Measurements from ENCODE around the gene TRPM6.

Gene TRPM6

GRCh38 chr9:74771672-74772071 lies 116.0 kb downstream of the TRPM6 start:
- DNase-seq (ENCODE audit: low spot score), result no peak

DNA sequence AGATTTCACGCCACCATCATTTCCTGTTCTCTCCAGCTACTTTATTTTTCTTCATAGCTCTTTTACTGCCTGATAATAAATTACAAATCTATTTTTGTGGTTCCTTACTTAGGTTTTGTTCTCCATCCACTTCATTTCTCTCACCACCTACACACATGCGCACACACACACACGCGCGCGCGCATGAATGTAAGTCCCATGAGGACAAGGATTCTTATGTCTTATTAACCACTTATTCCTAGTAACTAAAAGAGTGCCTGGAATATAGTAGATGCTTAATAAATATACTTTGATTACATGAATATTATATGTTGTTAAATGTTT lies 116.5 kb downstream of the TRPM6 start:
- DNase-seq (ENCODE audit: low spot score), result no peak

- DNase-seq (ENCODE audit: low spot score), result peak; percentile 69
These were observed 117.0 kb downstream of the TRPM6 start for GRCh38 chr9:74770508-74771261.

GRCh38 chr9:74765481-74765971 lies 122.2 kb downstream of the TRPM6 start:
- DNase-seq (ENCODE audit: low spot score), result no peak

DNA sequence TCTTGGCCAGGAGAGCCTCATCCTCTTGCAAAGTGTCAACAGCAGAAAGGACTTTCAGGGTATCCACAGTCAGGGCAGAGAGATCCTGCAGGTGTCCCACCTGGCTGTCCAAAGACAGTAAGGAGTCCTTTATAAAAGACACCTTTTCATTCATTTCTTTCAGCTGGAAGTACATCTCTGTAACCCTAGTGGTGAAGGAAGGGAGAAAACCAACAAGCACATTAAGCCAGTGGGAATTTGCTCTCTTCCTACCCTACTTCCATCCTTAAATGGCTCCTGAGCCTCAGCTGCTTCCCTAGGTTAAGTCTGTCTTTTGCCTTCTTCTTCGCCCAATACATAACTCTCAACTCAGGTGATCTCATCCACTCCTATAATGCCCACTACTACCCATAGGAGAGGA lies 124.8 kb downstream of the TRPM6 start:
- DNase-seq (ENCODE audit: low spot score), result no peak

- no peak for DNase-seq (ENCODE audit: low spot score)
These were observed 127.6 kb downstream of the TRPM6 start for GRCh38 chr9:74760031-74760700.

DNA sequence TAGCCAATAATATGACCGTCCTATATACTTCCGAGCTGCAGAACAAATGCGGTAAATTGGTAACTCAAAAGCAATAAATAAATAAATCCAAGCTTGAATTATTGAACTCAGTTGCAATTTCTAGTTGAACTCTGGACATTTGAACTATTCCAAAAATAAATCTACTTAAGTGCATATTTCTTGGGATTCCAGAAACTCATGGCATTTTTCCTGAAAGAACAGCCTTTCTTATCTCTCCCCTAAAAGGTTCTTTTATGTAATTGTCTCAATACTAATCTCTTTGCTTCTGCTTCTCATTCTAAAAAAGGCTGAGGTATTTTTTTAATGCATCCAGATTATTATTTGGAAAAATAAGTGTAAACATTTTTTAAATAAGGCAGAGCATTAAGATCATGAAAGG lies 131.7 kb downstream of the TRPM6 start:
- DNase-seq (ENCODE audit: low spot score), result no peak

DNA sequence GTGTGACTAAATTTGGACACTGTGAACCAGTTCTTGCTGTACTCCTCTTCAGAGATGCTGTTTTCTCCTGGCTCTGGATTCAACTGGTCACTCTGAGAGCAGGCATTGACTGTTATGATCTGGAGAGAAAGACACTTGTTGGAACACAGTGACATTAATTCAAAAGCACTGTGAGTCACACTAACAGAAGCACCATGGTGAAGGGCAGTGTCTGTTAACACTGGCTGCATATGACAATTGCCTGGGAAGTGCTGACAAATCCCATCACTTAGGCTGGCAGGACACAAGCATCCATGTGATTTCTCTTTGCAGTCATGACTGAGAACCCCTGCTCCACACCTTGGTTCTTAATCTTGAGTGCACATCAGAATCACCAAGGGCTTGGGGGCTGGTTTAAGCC lies 132.4 kb downstream of the TRPM6 start:
- DNase-seq (ENCODE audit: low spot score), result no peak

DNA sequence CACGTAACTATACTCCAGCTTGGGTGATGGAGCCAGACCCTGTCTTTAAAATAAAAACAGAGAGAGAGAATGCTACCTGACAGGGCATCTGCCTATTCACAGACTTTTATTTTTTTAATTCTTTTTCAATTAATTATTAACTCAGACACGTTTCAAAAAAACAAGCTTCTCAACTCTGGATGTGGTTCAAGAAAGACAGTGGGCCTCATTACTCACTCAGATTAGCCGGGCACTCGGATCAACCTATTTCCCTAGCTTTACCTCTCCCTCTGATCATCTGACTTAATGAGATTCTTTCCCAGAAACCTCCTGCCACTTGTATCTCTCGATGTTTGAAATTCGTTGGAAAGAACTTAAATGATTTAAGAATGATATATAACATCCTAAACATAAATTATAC lies 134.1 kb downstream of the TRPM6 start:
- no peak for DNase-seq (ENCODE audit: low spot score)

- no peak for DNase-seq (ENCODE audit: low spot score)
These were observed 138.8 kb downstream of the TRPM6 start for GRCh38 chr9:74748966-74749365.

DNA sequence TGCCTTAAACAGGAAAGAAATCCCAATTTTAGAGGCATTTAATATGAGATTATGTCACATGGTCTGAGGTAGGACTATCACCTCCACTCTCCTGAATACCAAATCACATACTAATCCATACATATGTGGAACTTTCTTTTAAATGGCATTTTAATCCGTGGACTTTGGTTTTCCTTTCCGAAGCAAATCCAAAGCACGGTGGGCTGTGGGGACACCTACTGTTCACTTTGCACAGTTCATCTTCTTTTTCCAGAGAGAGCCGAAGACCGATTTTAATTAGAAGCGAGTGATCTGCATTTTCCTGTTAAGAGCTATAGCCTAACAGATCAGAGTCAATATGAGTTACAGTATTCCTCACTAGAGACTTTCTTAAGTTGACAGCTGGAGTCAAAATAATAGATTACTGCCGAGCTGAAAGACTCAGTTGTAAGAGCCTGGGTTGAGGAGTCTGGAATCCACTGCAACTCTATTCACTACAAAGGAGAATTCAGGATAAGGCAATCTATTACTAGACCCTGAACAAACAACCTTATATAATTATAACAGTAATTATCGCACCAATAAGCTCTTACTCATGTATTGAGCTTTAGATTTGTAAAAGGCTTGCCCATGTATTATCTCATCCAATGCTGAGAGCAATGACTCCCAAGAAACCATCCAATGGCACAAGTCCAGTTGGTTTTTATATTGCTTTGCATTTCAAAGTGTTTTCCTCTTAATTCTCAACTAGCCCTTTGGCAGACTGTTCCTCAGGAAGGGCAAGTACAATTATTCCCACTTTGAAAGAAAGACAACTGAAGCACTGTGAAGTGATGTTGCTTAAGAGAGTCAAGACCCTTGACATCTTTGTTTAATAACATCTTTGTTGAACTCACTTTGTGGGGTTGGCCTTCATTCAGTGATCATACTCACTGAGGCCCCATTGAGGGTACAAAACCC lies 144.7 kb downstream of the TRPM6 start:
- DNase-seq (ENCODE audit: low spot score), result peak; percentile 46

DNA sequence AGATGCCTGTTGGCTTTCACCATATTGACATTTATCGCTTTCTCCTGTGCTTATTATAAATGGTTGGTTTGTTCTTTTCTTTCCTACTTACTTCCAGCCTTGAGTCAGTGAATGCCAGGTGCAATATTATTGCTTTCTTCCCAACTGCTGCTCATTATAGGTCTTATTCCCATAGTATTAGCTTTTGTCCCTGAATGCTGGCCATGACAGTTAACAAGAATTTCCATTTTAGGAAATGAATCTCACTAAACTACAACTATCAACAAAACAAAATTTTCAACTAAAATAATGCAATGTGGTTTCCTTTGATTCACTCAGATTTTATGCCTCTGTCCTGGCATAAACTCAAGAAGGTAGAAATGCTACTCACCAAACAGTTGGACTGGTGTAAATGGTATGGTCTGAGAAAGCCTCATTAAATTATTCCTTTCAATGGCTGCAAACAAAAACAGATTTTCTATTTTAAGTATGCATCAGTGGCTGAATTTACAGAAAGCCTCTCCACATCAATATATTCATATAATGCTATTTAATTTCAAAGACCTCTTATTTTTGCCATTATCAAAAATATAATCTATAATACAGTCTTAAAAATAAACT lies 145.4 kb downstream of the TRPM6 start:
- no peak for DNase-seq (ENCODE audit: low spot score)

DNA sequence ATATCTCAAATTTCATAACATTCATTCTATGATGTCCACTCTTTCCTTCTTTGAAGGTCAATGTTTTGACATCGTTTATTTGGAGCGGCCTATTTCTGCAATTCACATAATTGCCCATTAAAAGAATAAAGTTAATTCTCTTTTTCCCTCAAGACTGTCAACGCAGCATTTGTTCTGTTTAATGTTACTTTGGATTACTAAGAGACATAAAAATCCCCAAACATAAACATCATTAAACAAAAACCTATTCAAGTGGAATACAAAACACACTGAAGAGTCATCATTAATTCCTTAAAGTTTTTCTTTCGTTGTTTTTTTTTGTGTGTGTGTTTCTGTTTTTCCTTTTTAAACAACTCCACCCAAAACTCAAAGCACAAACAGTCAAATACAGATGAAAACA lies 151.1 kb downstream of the TRPM6 start:
- no peak for DNase-seq (ENCODE audit: low spot score)

DNA sequence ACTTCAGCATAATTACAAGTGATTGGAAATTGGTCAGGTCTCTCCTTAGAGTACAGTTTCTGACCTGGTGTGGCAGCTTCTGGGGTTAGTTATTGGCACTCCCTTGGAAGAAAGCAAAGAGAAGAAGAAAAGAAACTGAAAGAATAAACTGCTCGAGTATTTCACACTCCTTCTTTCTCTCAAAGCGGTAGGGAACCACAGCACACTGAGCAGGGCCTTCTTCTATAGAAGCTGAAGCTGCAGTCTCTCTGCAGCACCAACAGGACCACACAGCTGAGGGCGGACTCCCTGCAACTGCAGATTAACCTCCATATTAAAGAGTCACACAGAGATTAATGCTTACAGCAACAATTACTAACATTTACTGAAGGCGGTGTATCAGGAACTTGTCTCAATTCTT lies 152.0 kb downstream of the TRPM6 start:
- DNase-seq (ENCODE audit: low spot score), result no peak

DNA sequence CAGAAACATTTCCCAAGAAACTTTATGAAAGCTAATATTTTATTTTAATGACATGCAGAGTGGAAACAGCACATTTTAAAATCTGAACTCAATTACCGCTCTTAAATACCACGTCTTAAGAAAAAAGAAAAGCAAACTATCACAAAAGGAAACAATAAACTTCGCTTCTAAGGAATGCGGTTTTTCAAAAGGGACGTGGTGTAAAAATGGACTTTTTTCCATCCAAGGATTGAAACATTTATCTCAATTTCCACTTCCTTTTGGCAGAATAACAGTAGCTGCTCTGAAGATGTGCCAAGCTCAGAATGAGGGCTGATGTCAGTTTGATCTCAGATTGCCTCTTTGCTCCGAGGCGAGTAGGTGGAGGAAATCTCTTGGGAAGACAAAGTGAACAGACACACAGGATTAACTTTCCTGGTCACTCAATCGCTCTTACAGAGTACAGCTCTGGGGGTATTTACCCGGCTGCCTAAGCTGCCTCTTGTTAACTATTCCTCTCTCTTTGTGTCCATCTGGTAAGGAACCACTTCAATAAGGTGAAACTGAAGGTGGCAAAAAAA lies 158.5 kb downstream of the TRPM6 start:
- DNase-seq (ENCODE audit: low spot score), result no peak

GRCh38 chr9:74728176-74728575 lies 159.5 kb downstream of the TRPM6 start:
- DNase-seq (ENCODE audit: low spot score), result no peak

DNA sequence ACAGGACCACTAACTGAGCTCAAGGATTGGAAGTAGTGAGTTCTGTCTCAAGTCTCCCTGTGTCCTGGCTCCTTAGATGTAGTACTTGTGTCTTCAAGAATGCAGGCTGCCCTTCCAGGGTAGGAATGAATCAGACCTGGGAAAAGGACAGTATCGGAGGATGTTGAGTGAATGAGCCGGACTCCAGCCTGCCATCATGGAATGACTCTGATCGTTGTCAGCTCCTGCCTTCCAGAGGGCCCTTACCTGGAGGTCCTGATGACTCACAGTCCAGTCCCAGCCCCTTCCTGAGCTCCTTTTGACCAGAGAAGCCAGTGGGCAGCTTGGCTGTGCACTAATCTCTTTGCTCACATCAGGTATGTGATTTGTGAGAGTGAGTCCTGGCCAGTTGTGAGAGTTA lies 161.1 kb downstream of the TRPM6 start:
- no peak for DNase-seq (ENCODE audit: low spot score)

GRCh38 chr9:74724317-74724716 lies 163.4 kb downstream of the TRPM6 start:
- DNase-seq (ENCODE audit: low spot score), result no peak

- no peak for DNase-seq (ENCODE audit: low spot score)
These were observed 165.7 kb downstream of the TRPM6 start for GRCh38 chr9:74721696-74722660.

GRCh38 chr9:74719306-74719705 lies 168.4 kb downstream of the TRPM6 start:
- no peak for DNase-seq (ENCODE audit: low spot score)

GRCh38 chr9:74718709-74719108 lies 169.0 kb downstream of the TRPM6 start:
- no peak for DNase-seq (ENCODE audit: low spot score)

Measured in ecto neural progenitor cell (in vitro differentiated cells).